Natural killer cell (primary cell): ENCODE measurements around the gene GPR31. TPM values are rescaled to one million over a fixed set of nuclear protein-coding genes. Genes with fewer than 3 reads are reported as not detected.

Source experiments
- ATAC-seq, 3 donors: fragments of 150-1000 bp in 2 of 3; fragments of 200-7000 bp in 1 of 3; cut with Tn5 transposase; 1 replicate in 1 of 3; 2 replicates in 2 of 3; pipeline ENCODE4 v1.10.0; 2021; ENCODE audit warnings: mild to moderate bottlenecking in 2 of 3, moderate library complexity in 2 of 3
- DNase-seq, 2 donors: peaks; one replicate each; pipeline versions ENCODE4 v3.0.0 to v3.0.0-alpha.2; 2013 to 2021; ENCODE audit warnings: mixed read lengths in 1 of 2
- H3K27ac ChIP-seq: one replicate; pipeline ENCODE4 v1.5.1; 2013; ENCODE audit warnings: mild to moderate bottlenecking, low read length
- H3K27me3 ChIP-seq: one replicate; pipeline ENCODE4 v1.6.1; 2013; ENCODE audit warnings: low read length; ENCODE audit not compliant: control insufficient read depth, insufficient read depth
- H3K36me3 ChIP-seq: one replicate; pipeline ENCODE4 v1.6.1; 2013; ENCODE audit warnings: low read length; ENCODE audit not compliant: control insufficient read depth, insufficient read depth
- H3K4me1 ChIP-seq: one replicate; pipeline ENCODE4 v1.6.1; 2013; ENCODE audit warnings: low read length; ENCODE audit not compliant: control insufficient read depth, insufficient read depth
- H3K4me3 ChIP-seq: one replicate; pipeline ENCODE4 v1.5.1; 2013; ENCODE audit warnings: low read length
- H3K9me3 ChIP-seq: one replicate; pipeline ENCODE4 v1.6.1; 2013; ENCODE audit warnings: low read length; ENCODE audit not compliant: control insufficient read depth, insufficient read depth
- H3K27ac Mint-ChIP-seq, 2 donors: one replicate each; pipeline ENCODE4 v1.8.0; 2022; ENCODE audit warnings: mild to moderate bottlenecking in 2 of 2, mixed read lengths in 2 of 2, moderate library complexity in 1 of 2
- H3K27me3 Mint-ChIP-seq, 2 donors: one replicate each; pipeline ENCODE4 v1.8.0; 2022; ENCODE audit warnings: low read depth in 2 of 2, mixed read lengths in 2 of 2
- H3K36me3 Mint-ChIP-seq: one replicate; pipeline ENCODE4 v1.8.0; 2022; ENCODE audit warnings: mixed read lengths
- H3K4me1 Mint-ChIP-seq, 2 donors: one replicate each; pipeline ENCODE4 v1.8.0; 2022; ENCODE audit warnings: mixed read lengths in 2 of 2
- H3K4me3 Mint-ChIP-seq: one replicate; pipeline ENCODE4 v1.8.0; 2022; ENCODE audit warnings: mild to moderate bottlenecking, moderate library complexity, mixed read lengths
- H3K9me3 Mint-ChIP-seq, 2 donors: one replicate each; pipeline ENCODE4 v1.8.0; 2022; ENCODE audit warnings: mixed read lengths in 2 of 2
- WGBS: methylation state at CpG from one replicate; pipeline ENCODE4 v1.1.7; 2013; ENCODE audit warnings: missing lambda C conversion rate; ENCODE audit not compliant: insufficient coverage; 5-methylcytosine and 5-hydroxymethylcytosine counted together
- intact Hi-C: fragments of 100-400 bp; cut with micrococcal nuclease; formaldehyde crosslinking; loops from one replicate; pipeline ENCODE4 v1.14.2; 2022
- total RNA-seq, 4 donors: library from RNA; stranded (reverse); fragments of 120-200 nt in 1 of 4; gene quantifications; one replicate each; pipeline versions ENCODE4 v1.2.3 to v1.2.4, GENCODE V29; 2013 to 2022
- TF ChIP-seq, protein P1 (sequence below): fragments of 200-600 bp; IDR thresholded peaks from one replicate; pipeline ENCODE4 v1.8.0; 2022; ENCODE audit warnings: antibody characterized with exemption

The GPR31 gene
- total RNA-seq, 3 donors from 2014 or later (not counting 1 experiment from before 2014, with no cell fraction given): 0.24 TPM; not detected in 2

DNA sequence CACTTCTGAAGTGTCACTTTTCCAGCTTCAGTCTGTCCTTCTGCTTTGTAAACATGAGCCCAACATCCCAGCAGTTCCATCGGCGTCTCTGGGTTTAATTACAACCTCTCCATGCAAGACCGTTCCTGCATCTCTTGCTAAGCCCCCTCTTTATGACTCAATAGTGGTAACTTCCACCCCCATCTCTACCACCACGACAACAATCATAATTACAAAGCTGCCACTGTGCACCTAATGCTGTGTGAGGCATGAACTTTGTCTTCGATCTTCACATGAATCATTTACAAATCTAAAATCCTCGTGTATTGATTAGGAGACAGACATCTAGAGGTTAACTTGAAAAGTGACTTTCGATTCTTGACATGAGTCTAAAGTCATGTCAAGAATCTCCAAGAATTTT is 39.8 kb downstream of the GPR31 start:
- WGBS: 88% methylated on average over 7 of the region's 7 CpGs
- Mint-ChIP-seq H3K27ac (no peak overlapping the region), H3K4me1 (peaks cover 35 to 40% of the 10 kb centered on the region in 2 donors), H3K27me3 (peaks cover 8 to 20% of the 10 kb centered on the region in 2 donors), H3K9me3 (no peaks in the 10 kb centered on the region), H3K36me3 (no peaks in the 10 kb centered on the region), H3K4me3 (no peak overlapping the region)
- Histone ChIP-seq H3K36me3 (no peaks in the 10 kb centered on the region), H3K27ac (peak overlapping the region; percentile 77), H3K4me1 (peaks cover 51% of the 10 kb centered on the region), H3K27me3 (no peaks in the 10 kb centered on the region), H3K4me3 (no peak overlapping the region), H3K9me3 (no peaks in the 10 kb centered on the region)
- intact Hi-C loops: no loop called here
- TF ChIP-seq, protein P1, sequence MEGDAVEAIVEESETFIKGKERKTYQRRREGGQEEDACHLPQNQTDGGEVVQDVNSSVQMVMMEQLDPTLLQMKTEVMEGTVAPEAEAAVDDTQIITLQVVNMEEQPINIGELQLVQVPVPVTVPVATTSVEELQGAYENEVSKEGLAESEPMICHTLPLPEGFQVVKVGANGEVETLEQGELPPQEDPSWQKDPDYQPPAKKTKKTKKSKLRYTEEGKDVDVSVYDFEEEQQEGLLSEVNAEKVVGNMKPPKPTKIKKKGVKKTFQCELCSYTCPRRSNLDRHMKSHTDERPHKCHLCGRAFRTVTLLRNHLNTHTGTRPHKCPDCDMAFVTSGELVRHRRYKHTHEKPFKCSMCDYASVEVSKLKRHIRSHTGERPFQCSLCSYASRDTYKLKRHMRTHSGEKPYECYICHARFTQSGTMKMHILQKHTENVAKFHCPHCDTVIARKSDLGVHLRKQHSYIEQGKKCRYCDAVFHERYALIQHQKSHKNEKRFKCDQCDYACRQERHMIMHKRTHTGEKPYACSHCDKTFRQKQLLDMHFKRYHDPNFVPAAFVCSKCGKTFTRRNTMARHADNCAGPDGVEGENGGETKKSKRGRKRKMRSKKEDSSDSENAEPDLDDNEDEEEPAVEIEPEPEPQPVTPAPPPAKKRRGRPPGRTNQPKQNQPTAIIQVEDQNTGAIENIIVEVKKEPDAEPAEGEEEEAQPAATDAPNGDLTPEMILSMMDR: no peak
- no peak for ATAC-seq
- DNase-seq: no peak

DNA sequence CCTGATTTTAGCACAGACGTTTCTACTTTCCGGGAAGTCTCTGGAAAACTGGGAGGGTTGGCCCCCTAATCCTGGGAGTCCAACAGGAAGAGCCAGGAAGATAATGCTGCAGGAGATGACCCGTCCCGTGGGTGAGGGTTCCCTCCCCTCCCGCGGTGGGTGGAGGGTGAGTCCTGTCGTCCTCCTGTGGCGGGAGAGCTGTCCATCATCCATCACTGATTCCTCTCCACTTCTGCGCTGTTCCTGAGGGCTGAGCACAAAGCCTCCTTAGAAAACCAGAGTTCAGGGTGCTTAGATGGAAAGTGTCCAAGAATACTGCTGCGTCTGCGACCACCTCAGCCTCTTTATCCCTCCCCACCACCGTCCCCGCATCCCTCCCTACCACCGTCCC is 40.9 kb downstream of the GPR31 start:
- no peaks in the 10 kb centered on the region for H3K27me3 ChIP-seq
- DNase-seq (no peak), ATAC-seq (no peak)
- H3K27ac ChIP-seq: no peak overlapping the region
- TF ChIP-seq, protein P1: no peak
- H3K27me3 Mint-ChIP-seq: peaks cover 8 to 30% of the 10 kb centered on the region in 2 donors
- peaks cover 23 to 28% of the 10 kb centered on the region in 2 donors for H3K4me1 Mint-ChIP-seq
- no peaks in the 10 kb centered on the region for H3K9me3 ChIP-seq
- H3K4me3 Mint-ChIP-seq: no peak overlapping the region
- no peaks in the 10 kb centered on the region for H3K9me3 Mint-ChIP-seq
- peaks cover 46% of the 10 kb centered on the region for H3K4me1 ChIP-seq
- H3K27ac Mint-ChIP-seq: no peak overlapping the region
- H3K36me3 Mint-ChIP-seq: no peaks in the 10 kb centered on the region
- 93% methylated on average over 9 of the region's 14 CpGs for WGBS
- intact Hi-C loops: no loop called here
- no peaks in the 10 kb centered on the region for H3K36me3 ChIP-seq
- no peak overlapping the region for H3K4me3 ChIP-seq

DNA sequence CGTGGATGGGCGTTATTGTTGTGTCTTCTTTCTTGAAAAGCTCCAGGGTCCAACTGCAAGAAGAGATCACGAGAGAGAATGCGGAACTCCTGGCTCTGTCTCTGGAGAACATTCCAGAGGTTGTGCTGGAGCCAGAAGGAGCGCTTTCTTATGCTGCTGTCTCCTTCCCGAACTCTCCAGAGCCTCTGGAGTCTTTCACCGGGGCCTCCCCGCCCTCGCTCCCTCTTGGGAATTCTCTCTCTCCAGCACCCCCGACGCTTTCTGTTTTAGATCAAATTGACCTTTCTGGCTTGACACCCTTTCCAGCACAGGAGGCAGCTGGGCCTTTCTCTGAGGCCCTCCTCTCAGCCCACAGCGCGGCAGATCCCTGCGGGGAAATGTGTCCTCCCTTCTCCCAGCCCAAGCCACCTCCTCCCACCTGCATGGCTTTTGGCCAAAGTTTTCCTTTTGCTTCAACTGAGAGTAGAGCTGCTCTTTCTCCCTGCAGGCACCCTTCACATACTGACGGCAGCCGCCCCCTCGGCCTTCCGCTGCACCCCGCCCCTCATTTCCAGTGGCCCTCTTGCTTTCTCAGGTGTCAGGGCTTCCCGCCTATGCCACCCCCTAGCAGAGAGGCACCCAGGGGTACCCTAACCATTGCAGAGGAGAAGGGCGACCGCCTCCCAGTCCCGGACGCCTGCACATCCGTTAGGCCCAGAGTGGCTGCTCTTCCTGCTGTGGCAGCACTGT is 41.5 kb downstream of the GPR31 start:
- no peak overlapping the region for H3K27ac Mint-ChIP-seq
- TF ChIP-seq, protein P1: no peak

DNA sequence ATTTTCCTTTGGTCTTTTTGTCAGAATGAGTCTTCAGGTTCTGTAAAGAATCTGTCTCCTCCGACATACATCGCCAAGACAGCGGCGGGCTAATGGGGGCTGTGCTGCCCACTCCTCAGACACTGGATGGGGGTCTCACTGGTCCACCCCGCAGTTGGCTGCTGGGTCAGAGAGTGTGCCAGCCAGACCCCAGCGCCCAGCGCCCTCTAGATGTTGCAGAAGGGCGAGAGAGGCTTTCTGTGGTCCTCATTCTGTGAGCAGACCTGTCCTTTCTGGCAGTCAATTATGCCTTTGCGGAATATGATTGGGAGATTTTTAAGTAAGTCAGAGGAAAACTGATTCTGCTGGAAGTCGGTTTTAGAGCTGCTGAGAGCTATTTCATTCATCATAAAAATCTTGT is 42.7 kb downstream of the GPR31 start:
- Mint-ChIP-seq H3K27me3 (peaks cover 11 to 46% of the 10 kb centered on the region in 2 donors), H3K9me3 (no peaks in the 10 kb centered on the region), H3K27ac (no peak overlapping the region), H3K4me3 (no peak overlapping the region), H3K36me3 (no peaks in the 10 kb centered on the region), H3K4me1 (peaks cover 9 to 16% of the 10 kb centered on the region in 2 donors)
- Histone ChIP-seq H3K4me3 (no peak overlapping the region), H3K27me3 (no peaks in the 10 kb centered on the region), H3K36me3 (no peaks in the 10 kb centered on the region), H3K27ac (peak overlapping the region; percentile 93), H3K9me3 (no peaks in the 10 kb centered on the region), H3K4me1 (peaks cover 33% of the 10 kb centered on the region)
- TF ChIP-seq, protein P1: no peak
- ATAC-seq (no peak), DNase-seq (no peak)
- whole genome bisulfite sequencing: 88% methylated on average over 10 of the region's 10 CpGs
- intact Hi-C loops: no loop called here

More for the DNA sequence above, 41.5 kb downstream of the GPR31 start:
- 81% methylated on average over 24 of the region's 25 CpGs for WGBS
- no peak for DNase-seq
- Histone ChIP-seq H3K36me3 (no peaks in the 10 kb centered on the region), H3K9me3 (no peaks in the 10 kb centered on the region), H3K4me1 (peaks cover 43% of the 10 kb centered on the region), H3K27me3 (no peaks in the 10 kb centered on the region), H3K4me3 (no peak overlapping the region), H3K27ac (no peak overlapping the region)
- H3K4me1 Mint-ChIP-seq: peaks cover 18 to 27% of the 10 kb centered on the region in 2 donors
- H3K9me3 Mint-ChIP-seq: no peaks in the 10 kb centered on the region
- H3K4me3 Mint-ChIP-seq: no peak overlapping the region
- no peaks in the 10 kb centered on the region for H3K36me3 Mint-ChIP-seq
- intact Hi-C loops: no loop called here
- peaks cover 8 to 35% of the 10 kb centered on the region in 2 donors for H3K27me3 Mint-ChIP-seq
- ATAC-seq: no peak
